OCI-LY1 (cell line): ENCODE data around the gene CCNB1.

Experiments
- CTCF ChIP-seq: fragments of 200-600 bp; sonication (generic), shearing (Covaris generic); IDR thresholded peaks from 2 replicates; pipeline ENCODE4 v1.5.1; 2017; ENCODE audit warnings: mild to moderate bottlenecking, antibody characterized with exemption, low read length, moderate library complexity, mixed read lengths
- EZH2 ChIP-seq: fragments of 200-600 bp; sonication (generic), shearing (Covaris generic); IDR thresholded peaks from 2 replicates; pipeline ENCODE4 v1.8.0; 2017; ENCODE audit warnings: borderline replicate concordance, mixed run types, mild to moderate bottlenecking, antibody characterized with exemption, low read length, moderate library complexity, mixed read lengths

- TF ChIP-seq EZH2 (no peak), CTCF (no peak)
Measured at GRCh38 chr5:69213513-69214215, 46.7 kb downstream of the CCNB1 start.
